ELR (cell line): Measurements from ENCODE around the gene TMEM108.

ENCODE experiments used
- DNase-seq: peaks from one replicate; pipeline ENCODE4 v3.0.0-alpha.2; 2015; ENCODE audit warnings: low read depth

TMEM108 gene

GRCh38 chr3:133117342-133117741 is 79.2 kb downstream of the TMEM108 start:
- DNase-seq: no peak

- no peak for DNase-seq
Observed at GRCh38 chr3:133119176-133119575, 81.0 kb downstream of the TMEM108 start.

GRCh38 chr3:133121450-133121849 is 83.3 kb downstream of the TMEM108 start:
- no peak for DNase-seq

- no peak for DNase-seq
Observed at GRCh38 chr3:133123636-133124035, 85.4 kb downstream of the TMEM108 start.

- DNase-seq: no peak
Observed at GRCh38 chr3:133124511-133124910, 86.3 kb downstream of the TMEM108 start.

- no peak for DNase-seq
Observed at GRCh38 chr3:133125171-133125570, 87.0 kb downstream of the TMEM108 start.

- no peak for DNase-seq
Observed at GRCh38 chr3:133125802-133126201, 87.6 kb downstream of the TMEM108 start.

GRCh38 chr3:133127381-133127780 is 89.2 kb downstream of the TMEM108 start:
- DNase-seq: no peak

GRCh38 chr3:133130168-133130567 is 92.0 kb downstream of the TMEM108 start:
- DNase-seq: peak; percentile 16

GRCh38 chr3:133135306-133135705 is 97.1 kb downstream of the TMEM108 start:
- no peak for DNase-seq

GRCh38 chr3:133136114-133137041 is 98.2 kb downstream of the TMEM108 start:
- peak; percentile 36 for DNase-seq

- no peak for DNase-seq
Observed at GRCh38 chr3:133137042-133137996, 99.1 kb downstream of the TMEM108 start.

- no peak for DNase-seq
Observed at GRCh38 chr3:133138017-133138416, 99.8 kb downstream of the TMEM108 start.

- no peak for DNase-seq
Observed at GRCh38 chr3:133152056-133152455, 113.9 kb downstream of the TMEM108 start.

- DNase-seq: no peak
Observed at GRCh38 chr3:133152681-133153220, 114.6 kb downstream of the TMEM108 start.

GRCh38 chr3:133153382-133153781 is 115.2 kb downstream of the TMEM108 start:
- DNase-seq: no peak

GRCh38 chr3:133157716-133158115 is 119.5 kb downstream of the TMEM108 start:
- DNase-seq: no peak

GRCh38 chr3:133158686-133159085 is 120.5 kb downstream of the TMEM108 start:
- no peak for DNase-seq

- DNase-seq: no peak
Observed at GRCh38 chr3:133159498-133160475, 121.6 kb downstream of the TMEM108 start.

GRCh38 chr3:133161656-133162055 is 123.5 kb downstream of the TMEM108 start:
- no peak for DNase-seq

GRCh38 chr3:133162265-133162664 is 124.1 kb downstream of the TMEM108 start:
- no peak for DNase-seq
